Activated T-helper 1 cell treated with anti-CD3 and anti-CD28 coated beads, Interleukin-2, amount 50 U/mL, for 16 hours (primary cell): ENCODE measurements around the gene ANKRD13D.

Experiments
- DNase-seq, 2 donors: peaks; one replicate each; pipeline ENCODE4 v3.0.0-alpha.2; 2020; ENCODE audit warnings: low read depth in 1 of 2, low spot score in 1 of 2

ANKRD13D gene

DNA sequence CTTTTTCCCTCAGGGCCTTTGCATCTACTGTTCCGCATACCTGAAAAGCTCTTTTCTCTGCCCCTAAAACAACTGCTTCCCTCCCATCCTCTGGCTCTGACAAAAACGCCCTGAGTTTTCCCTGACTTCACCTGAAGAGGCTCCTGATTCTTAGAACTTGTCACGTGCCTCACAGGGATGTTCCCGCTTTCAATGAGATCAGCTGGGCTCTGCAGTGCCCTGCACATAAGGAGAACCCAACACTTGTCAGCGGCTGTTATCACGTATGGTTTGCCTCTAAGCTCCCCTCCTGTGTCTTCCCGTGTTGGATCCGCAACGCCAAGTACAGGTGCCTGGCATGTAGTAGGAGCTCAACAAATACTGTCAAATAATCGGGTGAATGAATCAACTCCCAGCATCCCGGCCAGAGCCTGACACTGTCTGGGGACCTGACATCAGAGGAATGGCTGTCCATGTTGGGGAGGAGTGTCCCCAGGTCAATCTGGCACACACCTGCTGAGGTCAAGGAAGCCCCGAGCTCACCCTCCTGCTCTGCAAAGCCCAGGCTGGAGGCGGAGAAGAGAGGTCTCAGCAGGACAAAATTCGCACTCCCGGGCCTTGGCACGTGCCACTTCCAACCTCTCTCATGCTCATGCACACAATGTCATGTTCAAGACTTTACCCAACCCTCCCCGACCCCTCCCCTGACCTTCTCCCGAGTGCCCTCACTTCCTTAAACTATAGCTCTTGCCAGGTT lies 27.0 kb upstream of the ANKRD13D start:
- DNase-seq = no peak

DNA sequence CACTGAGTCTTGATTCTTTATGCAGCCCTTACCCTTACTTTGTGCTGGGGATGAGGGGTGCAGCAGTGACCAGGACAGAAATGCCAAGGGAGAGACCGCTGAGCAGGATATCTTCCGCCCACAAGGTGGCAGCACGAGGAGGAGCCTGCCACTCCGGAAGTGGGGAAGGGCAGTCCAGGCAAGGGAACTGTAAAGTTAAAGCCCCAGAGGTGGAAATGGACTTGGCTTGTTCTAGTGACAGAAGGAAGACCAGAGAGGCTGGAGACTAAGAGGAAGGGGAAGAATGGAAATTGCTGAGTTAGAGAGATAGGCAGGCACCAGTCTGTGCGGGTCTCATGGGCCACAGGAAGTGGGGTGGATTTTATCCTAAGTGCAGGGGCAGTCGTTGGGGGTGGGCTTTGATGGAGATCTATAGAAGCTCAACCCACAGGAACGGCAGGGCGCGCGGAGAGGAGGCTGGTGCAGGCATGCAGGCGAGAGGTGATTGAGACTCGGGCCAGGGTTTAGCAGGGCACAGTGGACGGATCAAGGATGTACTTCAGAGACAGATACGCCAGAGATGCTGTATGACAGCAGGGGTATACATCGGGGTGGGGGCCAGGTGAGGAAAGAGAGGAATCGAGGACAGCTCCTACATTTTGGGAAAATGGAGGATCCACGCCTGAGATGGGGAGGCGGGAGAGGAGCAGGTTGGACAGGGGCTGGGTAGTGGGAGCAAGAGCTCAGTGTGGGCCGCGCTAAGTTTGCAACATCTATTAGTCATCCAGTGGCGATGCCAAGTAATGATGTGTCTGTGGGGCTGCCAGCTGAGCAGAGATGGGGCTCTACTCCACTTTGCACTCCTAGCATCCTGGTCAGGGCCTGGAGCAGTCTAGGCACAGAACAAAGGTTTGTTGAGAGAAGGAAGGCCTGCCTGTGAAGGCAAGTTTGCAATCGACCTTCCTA lies 26.1 kb upstream of the ANKRD13D start:
- DNase-seq = peak; percentile 60 to 63

DNA sequence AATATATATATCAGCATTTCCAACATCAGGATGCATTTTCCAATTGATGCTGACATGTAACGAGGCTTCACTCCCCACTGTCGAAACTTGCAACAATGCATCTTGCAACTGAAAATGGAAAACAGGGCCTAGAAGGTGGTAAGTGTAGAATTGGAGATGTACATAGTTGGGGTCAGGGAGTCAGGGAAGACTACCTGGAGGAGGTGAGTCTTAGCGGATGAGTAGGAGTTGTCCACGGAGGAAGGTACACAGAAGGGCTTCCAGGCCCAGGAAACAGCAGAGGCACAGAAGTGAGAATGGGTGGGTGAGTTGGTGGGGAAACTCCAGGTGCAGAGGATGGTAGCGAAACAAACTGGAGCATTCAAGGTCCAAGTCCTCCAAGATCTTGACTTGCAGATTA lies 24.8 kb upstream of the ANKRD13D start:
- no peak for DNase-seq

DNA sequence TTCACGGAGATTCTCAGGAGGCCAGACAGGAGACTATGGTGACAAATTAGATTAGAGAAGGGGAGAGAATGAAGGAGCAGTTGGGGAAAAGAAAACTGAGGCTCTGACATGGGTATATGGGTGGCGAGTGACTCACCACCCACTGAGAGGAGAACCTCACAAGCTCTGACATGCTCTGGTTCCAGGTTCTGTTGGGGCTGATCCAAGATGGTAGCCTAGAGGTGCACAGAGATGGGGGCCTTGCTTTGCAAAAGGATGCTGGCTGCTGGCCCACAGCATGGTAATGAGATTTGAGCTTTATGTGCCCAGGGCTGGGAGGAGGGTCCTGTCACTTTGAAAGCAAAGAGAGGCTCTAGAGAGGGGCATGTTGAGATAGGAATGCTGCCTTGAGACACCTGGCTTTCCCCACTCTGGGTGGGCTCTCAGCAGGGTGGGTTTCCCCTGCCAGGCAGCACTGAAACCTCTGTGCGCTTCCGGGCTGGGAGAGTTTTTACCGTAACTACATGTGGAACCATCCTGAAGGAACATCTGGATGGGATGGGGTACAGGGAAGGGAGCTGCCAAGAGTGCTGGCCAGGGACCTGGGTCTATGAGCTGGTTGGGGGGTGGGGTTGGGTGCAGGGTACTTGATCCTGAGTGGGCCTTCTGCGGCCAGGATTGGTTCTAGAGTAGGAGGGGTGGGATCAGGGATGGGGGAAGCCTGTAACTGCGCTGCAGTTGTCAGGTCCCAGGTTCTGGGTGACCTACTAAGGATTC lies 24.0 kb upstream of the ANKRD13D start:
- DNase-seq = no peak

DNA sequence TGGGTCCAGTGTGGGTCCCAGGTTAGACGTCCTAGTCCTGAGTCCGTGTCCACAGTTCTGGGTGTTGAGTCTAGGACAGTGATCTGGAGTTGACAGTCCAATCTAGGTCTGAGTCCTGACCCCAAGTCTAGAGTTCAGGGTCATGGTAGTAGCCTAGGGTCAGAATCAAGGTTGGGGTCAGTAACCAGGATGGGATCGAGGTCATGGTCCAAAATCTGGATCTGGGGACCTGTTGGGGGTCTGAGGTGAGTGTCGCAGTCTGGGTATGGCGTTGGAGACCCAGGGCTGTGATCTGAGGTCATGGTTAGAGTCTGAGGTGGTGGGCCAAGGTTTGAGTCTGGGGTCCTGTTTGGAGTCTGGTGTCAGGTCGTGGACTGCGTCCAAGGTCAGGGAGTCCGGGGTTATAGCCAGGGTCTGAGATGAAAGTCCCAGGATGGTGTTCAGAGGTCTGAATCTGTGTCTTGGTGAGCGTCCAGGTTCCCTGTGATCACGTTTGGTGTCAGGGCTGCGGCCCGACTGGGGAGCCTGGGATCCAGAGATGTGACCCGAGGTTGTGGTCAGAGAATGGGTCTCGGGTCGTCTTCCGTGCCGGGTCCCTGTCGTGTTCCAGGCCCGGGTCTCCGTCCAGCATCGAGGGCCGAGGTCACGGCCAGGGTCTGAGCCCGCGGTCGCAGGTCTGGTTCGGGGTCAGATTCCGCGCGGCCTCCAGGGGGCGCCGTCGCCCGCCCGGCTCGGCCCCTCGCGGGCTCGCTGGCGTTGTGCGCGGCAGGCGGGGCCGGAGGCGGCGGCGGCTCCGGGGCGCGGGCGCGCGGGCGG lies 23.3 kb upstream of the ANKRD13D start:
- peak; percentile 61 to 75 for DNase-seq

DNA sequence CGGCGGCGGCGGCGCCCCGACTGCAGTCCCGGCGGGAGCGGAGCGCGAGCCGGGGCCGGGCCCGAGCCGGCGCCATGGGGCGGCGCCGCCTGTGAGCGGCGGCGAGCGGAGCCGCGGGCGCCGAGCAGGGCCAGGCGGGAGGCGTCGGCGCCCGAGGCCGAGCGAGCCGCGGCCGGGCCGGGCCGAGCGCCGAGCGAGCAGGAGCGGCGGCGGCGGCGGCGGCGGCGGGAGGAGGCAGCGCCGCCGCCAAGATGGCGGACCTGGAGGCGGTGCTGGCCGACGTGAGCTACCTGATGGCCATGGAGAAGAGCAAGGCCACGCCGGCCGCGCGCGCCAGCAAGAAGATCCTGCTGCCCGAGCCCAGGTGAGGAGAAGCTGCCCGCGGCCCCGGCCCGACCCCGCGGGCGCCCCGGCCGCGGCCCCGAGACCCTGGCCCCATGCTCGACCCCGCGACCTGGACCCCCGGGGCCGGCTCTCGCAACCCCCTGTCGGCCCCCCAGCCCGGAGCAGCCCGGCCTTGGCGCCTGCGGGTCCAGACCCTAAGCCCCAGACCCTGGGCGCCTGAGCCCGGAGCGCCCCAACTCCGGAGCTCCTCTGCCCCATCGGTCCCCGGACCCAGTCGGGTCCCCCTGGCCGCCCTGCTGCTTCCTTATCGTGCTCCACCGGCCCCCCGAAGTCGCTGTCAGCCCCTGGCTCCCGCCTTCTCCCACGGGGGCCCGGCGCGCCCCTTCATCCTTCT lies 22.5 kb upstream of the ANKRD13D start, which contains the start of gene GRK2:
Gene GRK2 (plus strand): TSS at position 25 of the 739 bp plus-strand sequence. CDS start 227 bp downstream, at position 252.
- no peak for DNase-seq

DNA sequence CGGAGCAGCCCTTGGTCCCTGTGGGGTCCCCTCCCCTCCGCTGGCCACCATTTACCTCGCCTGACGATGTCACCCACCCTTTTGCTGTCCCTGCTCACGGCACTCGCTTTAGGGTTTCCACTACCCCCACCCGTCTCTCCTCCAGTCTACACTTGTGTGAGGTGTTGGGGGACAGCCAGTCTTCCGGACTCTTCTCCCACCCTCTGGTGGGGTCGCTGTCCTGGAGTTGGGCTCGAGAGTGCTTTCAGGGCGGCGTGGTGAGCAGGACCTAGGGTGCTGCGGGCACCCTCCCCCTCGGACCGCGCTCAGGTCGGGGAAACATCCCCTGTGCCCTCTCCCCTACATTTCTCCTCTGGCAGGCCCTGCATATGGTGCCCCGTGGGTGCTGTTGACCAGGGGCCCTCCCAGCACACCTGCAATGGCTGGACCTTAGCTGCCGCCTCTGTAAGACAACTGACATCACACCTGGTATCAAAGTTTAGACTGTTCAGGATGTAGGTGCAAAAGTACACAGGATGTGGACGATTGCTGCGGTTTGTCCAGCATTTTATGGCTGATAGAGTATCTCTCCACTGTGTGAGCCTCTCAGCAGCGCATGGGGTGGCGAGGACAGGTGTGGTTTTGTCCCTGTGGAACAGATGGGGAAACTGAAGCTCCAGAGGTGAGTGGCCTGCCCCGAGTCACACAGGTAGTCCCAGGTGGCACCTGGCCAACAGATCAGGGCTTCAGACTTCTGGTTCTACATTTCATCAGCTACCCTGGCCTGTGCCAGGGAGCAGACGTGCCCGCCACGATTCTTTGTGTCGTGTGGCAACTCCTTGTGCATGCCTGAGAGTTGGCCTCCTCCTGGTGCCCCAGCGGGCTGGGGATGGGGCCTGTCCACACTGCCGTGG lies 21.7 kb upstream of the ANKRD13D start:
- no peak for DNase-seq

DNA sequence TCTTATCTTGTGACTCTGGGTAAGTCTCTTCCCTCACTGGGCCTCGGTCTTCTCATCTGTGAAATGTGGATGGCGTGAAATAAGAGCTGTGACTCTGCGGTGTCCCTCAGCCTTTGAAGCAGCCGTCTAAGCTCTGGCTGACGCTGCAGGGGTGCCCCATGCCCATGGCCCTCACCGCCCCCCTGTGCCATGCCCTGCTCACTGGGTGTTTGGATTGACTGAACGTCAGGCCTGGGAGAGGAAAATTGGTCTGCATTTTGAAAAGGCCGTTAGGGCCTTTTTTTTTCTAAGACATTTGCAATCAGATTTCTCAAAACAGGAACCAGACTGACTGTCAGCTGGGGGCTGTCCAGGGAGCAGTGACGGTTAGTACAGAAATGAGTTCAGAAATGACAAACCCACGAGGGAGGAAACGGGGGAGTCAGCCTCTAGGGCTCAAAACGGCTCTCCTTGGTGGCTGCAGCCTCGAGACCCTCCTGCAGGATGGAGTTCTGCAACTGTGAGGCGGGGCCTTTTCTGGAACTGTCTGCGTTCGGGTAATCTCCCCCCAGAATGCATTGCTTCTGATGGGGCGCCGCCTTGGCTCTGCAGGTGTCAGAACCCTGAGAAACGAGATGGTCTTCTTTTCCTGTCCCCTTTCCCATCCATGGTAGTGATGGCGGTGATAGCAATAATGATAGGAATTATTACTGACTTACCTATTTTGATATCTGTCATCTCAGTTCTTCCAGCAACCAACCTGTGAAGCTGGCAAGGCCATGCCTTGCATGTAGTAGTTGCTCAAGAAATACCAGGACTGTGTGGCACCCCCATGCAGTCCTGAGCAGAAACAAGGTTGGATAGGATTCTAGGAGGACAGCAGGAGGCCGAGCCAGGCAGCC lies 20.8 kb upstream of the ANKRD13D start:
- DNase-seq = peak in 1 of 2 donors; percentile 37

DNA sequence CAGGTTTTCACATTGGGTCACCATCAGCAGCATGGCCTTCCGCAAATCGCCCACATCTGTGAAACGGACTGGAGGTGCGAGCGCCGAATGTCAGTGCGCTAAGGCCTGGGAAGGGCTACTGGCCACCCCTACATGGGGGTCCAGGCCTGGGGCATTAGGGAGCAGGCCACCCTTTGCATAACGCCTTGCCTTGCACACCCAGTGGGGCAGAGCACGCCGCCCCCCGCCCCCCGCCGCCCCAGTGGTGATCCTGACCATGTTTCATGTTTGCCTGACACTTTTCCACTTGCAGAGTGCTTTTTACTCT lies 20.2 kb upstream of the ANKRD13D start:
- DNase-seq = no peak

DNA sequence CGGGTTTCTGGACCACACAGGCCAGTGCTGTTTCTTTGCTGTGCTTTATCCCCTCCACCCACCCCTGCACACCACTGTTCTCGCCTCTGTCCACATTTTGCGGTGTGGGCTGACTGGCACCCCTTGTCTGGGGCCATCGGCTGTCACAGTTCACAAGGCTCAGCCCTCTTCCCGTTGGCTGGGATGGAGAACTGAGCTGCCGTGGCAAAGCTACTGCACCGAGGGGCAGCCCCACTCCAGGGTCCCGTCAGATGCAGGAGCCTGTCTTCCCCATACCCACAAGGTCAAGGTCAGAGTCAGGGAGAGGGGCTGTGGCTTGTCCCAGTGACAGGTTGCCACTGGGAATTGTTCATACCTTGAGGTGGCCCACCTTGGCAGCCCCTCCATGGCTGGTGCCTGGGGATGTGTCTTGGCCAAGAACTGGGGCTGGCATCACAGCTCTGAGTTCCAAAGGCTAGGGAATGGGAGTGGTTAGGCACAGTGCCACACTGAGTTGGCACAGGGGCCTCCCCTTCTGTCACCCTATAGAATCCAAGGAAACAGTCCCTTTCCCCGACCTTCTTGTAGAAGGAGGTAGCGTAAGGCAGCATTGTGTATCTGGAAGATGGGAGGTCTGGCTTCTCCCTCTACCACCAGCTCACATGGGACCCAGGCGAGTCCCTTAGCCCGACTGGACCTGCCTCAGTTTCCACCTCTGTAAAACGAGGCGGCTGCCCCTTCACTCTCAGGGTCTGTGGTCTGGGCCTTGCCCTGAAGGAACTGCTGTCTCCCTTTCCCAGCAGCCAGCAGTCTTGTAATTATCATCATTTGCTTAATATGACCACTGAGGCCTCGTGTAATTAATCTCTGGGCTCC lies 19.5 kb upstream of the ANKRD13D start:
- no peak for DNase-seq

DNA sequence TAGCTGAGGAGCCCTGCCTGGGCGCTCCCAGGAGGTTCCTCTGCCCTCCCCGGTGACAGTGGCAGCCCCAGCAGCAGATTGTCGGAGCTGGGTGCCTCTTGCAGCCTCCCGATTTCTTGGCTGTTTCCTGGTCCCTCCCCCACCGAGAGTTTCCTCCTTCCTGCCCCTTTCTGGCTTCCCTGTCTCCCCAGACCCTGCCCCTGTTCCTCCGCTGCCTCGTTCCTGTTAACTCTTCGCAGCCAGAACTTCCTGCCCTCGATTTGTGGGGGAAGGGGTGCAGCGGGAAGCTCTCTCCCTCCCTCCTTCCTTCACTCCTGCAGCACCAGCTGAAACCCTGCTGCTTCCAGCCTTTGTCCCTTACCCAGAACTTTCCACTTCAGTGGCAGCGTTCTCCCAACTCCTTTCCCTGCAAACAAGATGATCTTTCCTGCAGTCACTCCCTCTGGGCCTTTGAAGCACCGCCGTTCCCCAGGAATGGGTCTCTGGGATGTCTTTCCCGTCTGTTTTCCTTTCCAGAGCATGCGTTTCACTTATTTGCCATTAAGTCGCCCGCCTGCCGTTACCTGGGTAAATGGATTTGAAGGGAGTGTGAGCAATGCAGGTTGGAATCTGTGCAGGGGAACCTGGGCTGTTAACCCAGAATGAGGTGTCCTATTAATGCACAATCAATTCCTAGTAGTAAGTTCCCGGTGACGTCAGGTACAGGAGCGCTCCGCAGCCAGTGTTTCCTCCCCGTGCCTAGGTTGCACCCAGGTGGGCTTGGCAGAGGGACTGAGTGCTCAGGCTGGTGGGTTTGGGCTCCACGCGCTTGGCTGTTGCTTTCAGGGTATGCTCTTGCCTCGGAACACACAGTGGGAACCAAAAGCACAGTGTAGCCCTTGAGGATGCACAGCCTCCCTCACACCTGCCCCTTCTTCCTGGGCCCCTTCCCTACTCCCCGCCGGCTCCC lies 18.6 kb upstream of the ANKRD13D start:
- no peak for DNase-seq

DNA sequence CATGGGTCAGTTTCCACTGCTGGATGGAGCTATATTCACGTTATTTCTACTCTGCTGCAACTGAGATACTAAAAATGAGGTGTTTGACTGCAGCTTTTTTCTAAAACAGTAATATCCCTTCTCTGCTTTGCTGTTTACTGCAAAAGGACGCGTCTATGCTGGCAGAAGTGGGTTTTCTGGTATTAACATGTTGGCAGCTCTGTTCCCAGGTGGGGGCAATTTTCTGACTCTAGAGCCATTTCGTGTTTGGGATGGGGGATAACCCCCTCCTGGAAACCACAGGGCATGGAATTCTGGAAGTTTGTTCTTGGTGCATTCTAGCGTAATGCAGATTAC lies 17.9 kb upstream of the ANKRD13D start:
- DNase-seq = no peak

DNA sequence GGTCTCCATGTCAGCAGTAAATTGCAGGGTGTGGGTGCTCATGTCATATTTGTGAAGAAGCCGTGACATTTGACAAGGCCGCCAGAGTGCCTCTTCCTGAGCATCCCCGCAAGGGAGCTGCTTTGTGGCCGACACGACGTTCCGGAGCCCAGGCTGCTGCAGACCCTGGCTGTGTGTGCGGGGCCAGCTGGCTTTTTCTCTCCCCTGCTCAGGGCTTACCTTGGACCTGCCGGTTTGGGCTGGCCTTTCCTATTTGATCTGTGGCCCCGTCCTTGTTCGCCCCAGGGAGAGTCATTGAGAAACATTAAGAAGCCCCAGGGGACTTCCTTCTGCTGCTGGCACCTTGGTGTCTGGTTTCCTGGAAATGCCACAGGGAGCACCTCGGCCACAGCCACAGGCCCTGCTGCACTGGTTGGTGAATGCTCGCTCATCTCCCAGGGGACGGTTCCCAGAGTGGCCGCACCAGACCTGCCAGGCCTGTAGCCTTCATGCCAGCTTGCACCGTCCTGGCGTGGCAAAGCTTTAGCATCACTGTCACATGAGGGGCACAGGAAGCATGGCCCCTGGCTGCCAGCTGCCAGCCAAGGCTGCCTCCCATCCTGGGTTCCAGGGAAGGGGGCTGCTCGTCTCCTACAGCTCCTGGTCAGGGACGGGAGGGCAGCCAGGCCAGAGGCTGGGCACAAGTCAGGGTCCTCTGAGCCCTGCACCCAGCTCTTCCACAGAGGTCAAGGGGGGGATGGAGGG lies 17.4 kb upstream of the ANKRD13D start:
- DNase-seq = peak; percentile 5 to 43

DNA sequence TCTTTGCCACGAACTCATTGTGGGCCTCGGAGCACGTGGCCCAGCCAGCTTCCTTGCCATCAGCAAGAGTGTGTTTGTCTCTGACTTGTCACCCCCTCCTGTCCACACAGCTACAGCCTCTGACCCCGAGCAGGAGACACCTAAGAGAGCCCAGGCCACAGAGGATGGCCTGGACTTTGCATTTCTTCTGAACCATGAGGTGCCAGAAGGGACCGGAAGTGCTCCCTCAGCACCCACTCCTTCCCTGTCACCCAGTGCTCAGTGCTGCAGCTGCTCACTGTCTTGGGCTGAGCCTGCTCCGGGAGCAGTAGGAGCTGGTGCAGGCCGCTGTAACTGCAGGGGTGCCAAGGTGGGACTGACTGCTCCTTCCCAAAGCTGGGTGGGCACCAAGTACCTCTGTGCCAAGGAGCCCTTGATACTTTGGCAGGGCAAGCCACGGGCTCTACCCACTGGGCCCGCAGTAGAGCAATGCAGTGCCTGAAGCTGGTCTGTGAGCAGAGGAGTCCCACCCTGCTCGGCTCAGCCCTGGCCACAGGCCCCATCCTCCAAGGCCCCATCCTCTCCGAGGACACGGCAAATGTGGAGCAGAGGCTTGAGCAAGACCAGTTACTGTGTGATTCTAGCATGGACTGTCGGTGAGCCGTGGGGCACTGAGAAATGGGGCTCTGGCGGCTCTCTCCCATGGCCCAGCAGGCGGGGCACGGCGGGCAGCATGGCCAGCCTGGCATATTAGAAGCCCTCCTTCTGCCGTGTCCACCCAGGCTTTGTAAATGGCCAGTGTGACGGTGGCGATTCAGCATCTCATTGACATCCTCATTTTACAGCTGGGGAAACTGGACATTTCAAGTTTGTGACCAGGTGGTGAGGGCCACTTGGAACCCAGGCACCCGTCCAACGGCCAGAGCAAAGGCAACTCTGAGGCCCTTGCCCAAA lies 16.5 kb upstream of the ANKRD13D start:
- DNase-seq = no peak
